Measurements from ENCODE around the gene IL15RA.

DNA sequence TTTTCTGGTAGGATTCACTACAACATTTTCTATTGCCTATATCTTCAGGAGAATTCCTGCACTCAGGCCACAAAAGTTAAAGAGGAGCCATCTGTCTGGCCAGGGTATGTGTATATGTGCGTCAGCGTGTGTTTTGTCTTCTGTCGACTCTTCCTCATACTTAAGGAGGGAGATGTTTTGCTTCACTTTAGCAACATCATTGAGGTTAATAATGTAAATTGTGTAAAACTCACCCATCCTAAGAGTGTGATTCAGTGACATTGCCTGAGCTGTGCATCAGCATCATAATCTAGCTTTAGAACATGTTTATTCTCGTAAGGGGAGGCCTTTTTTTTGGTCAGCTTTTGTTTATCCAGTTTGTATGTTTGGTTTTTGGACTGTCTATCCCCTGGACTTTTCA lies 63.6 kb downstream of the IL15RA start:
- TF ChIP-seq, protein P1, sequence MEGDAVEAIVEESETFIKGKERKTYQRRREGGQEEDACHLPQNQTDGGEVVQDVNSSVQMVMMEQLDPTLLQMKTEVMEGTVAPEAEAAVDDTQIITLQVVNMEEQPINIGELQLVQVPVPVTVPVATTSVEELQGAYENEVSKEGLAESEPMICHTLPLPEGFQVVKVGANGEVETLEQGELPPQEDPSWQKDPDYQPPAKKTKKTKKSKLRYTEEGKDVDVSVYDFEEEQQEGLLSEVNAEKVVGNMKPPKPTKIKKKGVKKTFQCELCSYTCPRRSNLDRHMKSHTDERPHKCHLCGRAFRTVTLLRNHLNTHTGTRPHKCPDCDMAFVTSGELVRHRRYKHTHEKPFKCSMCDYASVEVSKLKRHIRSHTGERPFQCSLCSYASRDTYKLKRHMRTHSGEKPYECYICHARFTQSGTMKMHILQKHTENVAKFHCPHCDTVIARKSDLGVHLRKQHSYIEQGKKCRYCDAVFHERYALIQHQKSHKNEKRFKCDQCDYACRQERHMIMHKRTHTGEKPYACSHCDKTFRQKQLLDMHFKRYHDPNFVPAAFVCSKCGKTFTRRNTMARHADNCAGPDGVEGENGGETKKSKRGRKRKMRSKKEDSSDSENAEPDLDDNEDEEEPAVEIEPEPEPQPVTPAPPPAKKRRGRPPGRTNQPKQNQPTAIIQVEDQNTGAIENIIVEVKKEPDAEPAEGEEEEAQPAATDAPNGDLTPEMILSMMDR (IDR thresholded peaks at IDR 0.05): no peak
- TF ChIP-seq ZFX (IDR thresholded peaks at IDR 0.05; ENCODE audit: borderline replicate concordance): no peak
